Measurements from ENCODE around the gene LHFPL3.

DNA sequence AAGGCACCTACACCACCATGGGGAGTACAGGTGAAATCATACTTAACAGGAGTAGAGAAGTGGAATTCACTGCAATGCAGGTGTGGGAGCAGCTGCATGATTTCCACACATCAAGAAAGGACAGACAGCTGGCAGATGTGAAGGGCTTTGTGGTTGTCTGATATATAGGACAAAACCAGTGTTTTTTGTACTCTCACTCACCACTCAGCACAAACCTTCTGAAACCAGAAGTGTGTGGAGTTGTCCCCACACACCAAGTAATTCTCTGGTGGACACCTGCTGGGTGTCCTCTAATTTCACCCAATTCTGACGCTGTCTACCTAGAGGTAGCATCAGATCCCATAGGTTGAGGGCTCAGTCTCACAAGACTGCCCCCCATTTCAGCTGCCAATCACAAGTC is 357.9 kb downstream of the LHFPL3 start:
- TF ChIP-seq POLR2A (IDR thresholded peaks at IDR 0.05), result no peak
- TF ChIP-seq, protein P1, sequence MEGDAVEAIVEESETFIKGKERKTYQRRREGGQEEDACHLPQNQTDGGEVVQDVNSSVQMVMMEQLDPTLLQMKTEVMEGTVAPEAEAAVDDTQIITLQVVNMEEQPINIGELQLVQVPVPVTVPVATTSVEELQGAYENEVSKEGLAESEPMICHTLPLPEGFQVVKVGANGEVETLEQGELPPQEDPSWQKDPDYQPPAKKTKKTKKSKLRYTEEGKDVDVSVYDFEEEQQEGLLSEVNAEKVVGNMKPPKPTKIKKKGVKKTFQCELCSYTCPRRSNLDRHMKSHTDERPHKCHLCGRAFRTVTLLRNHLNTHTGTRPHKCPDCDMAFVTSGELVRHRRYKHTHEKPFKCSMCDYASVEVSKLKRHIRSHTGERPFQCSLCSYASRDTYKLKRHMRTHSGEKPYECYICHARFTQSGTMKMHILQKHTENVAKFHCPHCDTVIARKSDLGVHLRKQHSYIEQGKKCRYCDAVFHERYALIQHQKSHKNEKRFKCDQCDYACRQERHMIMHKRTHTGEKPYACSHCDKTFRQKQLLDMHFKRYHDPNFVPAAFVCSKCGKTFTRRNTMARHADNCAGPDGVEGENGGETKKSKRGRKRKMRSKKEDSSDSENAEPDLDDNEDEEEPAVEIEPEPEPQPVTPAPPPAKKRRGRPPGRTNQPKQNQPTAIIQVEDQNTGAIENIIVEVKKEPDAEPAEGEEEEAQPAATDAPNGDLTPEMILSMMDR (IDR thresholded peaks at IDR 0.05), result no peak

All from adrenal gland (tissue), 5 donors.